ENCODE data around the gene CLEC9A. TPM values are rescaled to one million over a fixed set of nuclear protein-coding genes. Genes with fewer than 3 reads are reported as not detected.
"Not testable (repeated sequence)": the region's sequence is repeated elsewhere in the genome, so short reads cannot be mapped to it uniquely, and the experiment has no call there.

The CLEC9A gene
- total and polyA plus RNA-seq, 2 donors (not counting 1 experiment from before 2014, with no cell fraction given), result not detected

- no peaks in the 10 kb centered on the region for H3K9me3 ChIP-seq (ENCODE audit: control extremely low read depth in 1 of 3, control insufficient read depth in 2 of 3, insufficient read depth in 1 of 3, low read length in 2 of 3)
- H3K27ac ChIP-seq (ENCODE audit: low read length in 2 of 2), result no peak overlapping the region
- no peaks in the 10 kb centered on the region for H3K4me1 ChIP-seq (ENCODE audit: control insufficient read depth in 2 of 2, insufficient read depth in 2 of 2, low read length in 2 of 2)
- H3K4me3 ChIP-seq (ENCODE audit: control extremely low read depth in 1 of 5, extremely low read depth in 1 of 5, insufficient read depth in 1 of 5, low read depth in 2 of 5, low read length in 4 of 5), result no peak overlapping the region
- H3K27me3 ChIP-seq (replicated peaks in 1 of 4; ENCODE audit: control extremely low read depth in 1 of 4, control insufficient read depth in 3 of 4, insufficient read depth in 4 of 4, low read length in 3 of 4), result peaks cover 0 to 3% (median 0%) of the 10 kb centered on the region in 4 experiments
- POLR2A ChIA-PET, result no interaction called here
- CTCF ChIA-PET, result no interaction called here
- intact Hi-C loops (cut with micrococcal nuclease), result no loop called here
- whole genome bisulfite sequencing (ENCODE audit: insufficient coverage), result no CpG with 5 or more reads among the region's 3 CpGs
- ATAC-seq (ENCODE audit: low read depth) (no peak), DNase-seq (no peak)
- no peaks in the 10 kb centered on the region for H4K20me1 ChIP-seq (ENCODE audit: control insufficient read depth, insufficient read depth, low read length, poor library complexity, severe bottlenecking)
- H3K79me2 ChIP-seq (ENCODE audit: control insufficient read depth, insufficient read depth, low read length), result no peaks in the 10 kb centered on the region
- no peak overlapping the region for H3K4me2 ChIP-seq (replicated peaks; ENCODE audit: low read depth, low read length, poor library complexity, severe bottlenecking)
- H3K36me3 ChIP-seq (replicated peaks in 1 of 2; ENCODE audit: control extremely low read depth in 1 of 2, control insufficient read depth in 1 of 2, extremely low read depth in 1 of 2, insufficient read depth in 2 of 2, low read length in 1 of 2), result no peaks in the 10 kb centered on the region
- H3K27me3 Mint-ChIP-seq, result peaks cover 31% of the 10 kb centered on the region
- no peak overlapping the region for H2AFZ ChIP-seq (ENCODE audit: insufficient read depth, low read depth, low read length, poor library complexity, severe bottlenecking)
- no peak overlapping the region for H3K4me3 Mint-ChIP-seq
- H3K9ac ChIP-seq (ENCODE audit: low read length), result no peak overlapping the region
- peaks cover 2% of the 10 kb centered on the region for H3K9me3 Mint-ChIP-seq (ENCODE audit: insufficient read depth)
- no peak overlapping the region for H3K27ac Mint-ChIP-seq
- TF ChIP-seq EZH2 (IDR thresholded peaks at IDR 0.05; ENCODE audit: borderline replicate concordance, insufficient read depth, low read depth, low read length, poor library complexity, severe bottlenecking), result no peak
- no peak for TF ChIP-seq CTCF (IDR thresholded peaks at IDR 0.05)
- no peaks in the 10 kb centered on the region for H3K4me1 Mint-ChIP-seq
Measured at GRCh38 chr12:10025236-10025635, 5.2 kb upstream of the CLEC9A start.

DNA sequence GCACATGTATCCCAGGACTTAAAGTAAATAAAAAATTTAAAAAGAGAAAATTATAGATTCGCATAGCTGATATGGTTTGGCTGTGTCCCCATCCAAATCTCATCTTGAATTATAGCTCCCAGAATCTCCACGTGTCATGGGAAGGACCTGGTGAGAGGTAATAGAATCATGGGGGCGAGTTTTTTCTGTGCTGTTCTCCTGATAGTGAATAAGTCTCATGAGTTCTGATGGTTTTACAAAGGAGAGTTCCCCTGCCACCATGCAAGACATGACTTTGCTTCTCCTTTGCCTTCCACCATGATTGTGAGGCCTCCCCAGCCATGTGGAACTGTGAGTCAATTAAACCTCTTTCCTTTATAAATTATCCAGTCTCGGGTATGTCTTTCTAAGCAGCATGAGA is 3.8 kb upstream of the CLEC9A start:
- H3K4me1 Mint-ChIP-seq; H3K27ac ChIP-seq (ENCODE audit: low read length in 2 of 2); H3K4me3 ChIP-seq (ENCODE audit: control extremely low read depth in 1 of 5, extremely low read depth in 1 of 5, insufficient read depth in 1 of 5, low read depth in 2 of 5, low read length in 4 of 5); H3K36me3 ChIP-seq (replicated peaks in 1 of 2; ENCODE audit: control extremely low read depth in 1 of 2, control insufficient read depth in 1 of 2, extremely low read depth in 1 of 2, insufficient read depth in 2 of 2, low read length in 1 of 2); H4K20me1 ChIP-seq (ENCODE audit: control insufficient read depth, insufficient read depth, low read length, poor library complexity, severe bottlenecking); H2AFZ ChIP-seq (ENCODE audit: insufficient read depth, low read depth, low read length, poor library complexity, severe bottlenecking); H3K9ac ChIP-seq (ENCODE audit: low read length); CTCF ChIA-PET; H3K9me3 Mint-ChIP-seq (ENCODE audit: insufficient read depth); H3K27me3 ChIP-seq (replicated peaks in 1 of 4; ENCODE audit: control extremely low read depth in 1 of 4, control insufficient read depth in 3 of 4, insufficient read depth in 4 of 4, low read length in 3 of 4); H3K9me3 ChIP-seq (ENCODE audit: control extremely low read depth in 1 of 3, control insufficient read depth in 2 of 3, insufficient read depth in 1 of 3, low read length in 2 of 3); H3K79me2 ChIP-seq (ENCODE audit: control insufficient read depth, insufficient read depth, low read length); ATAC-seq (ENCODE audit: low read depth); H3K4me2 ChIP-seq (replicated peaks; ENCODE audit: low read depth, low read length, poor library complexity, severe bottlenecking); POLR2A ChIA-PET; H3K27ac Mint-ChIP-seq; H3K4me1 ChIP-seq (ENCODE audit: control insufficient read depth in 2 of 2, insufficient read depth in 2 of 2, low read length in 2 of 2); intact Hi-C loops (cut with micrococcal nuclease); H3K4me3 Mint-ChIP-seq; DNase-seq: not testable (repeated sequence)
- peaks cover 30% of the 10 kb centered on the region for H3K27me3 Mint-ChIP-seq
- WGBS (ENCODE audit: insufficient coverage), result no CpG with 5 or more reads among the region's 4 CpGs

All from B cell (primary cell).